HT1080 (cell line): ENCODE data around the gene FGF23. TPM values are rescaled to one million over a fixed set of nuclear protein-coding genes. Genes with fewer than 3 reads are reported as not detected.
A peak's percentile ranks its signal among the peaks of the same experiment; 100 is the strongest.
"Not testable (repeated sequence)": the region's sequence is repeated elsewhere in the genome, so short reads cannot be mapped to it uniquely, and the experiment has no call there.

ENCODE experiments used
- DNase-seq: peaks from one replicate; pipeline ENCODE4 v3.0.0-alpha.2; 2015; ENCODE audit warnings: low read depth
- polyA plus RNA-seq, 2 experiments: library from polyadenylated mRNA; depleted of rRNA; stranded (reverse); fragments of >200 nt; gene quantifications; 2 replicates each; pipeline ENCODE4 v1.2.3, GENCODE V29; 2015
- total RNA-seq: library from RNA; depleted of rRNA; stranded (reverse); fragments of >200 nt; shearing (Covaris generic); gene quantifications from 2 replicates; pipeline ENCODE4 v1.2.3, GENCODE V29; 2014; rRNA removed

FGF23 gene
- total RNA-seq: not detected in 2 replicates
- not detected in 2 replicates for polyA plus RNA-seq (2015; cell fraction: cytosol; rRNA removed)
- not detected in 2 replicates for polyA plus RNA-seq (2015; cell fraction: nucleus; rRNA removed)

DNA sequence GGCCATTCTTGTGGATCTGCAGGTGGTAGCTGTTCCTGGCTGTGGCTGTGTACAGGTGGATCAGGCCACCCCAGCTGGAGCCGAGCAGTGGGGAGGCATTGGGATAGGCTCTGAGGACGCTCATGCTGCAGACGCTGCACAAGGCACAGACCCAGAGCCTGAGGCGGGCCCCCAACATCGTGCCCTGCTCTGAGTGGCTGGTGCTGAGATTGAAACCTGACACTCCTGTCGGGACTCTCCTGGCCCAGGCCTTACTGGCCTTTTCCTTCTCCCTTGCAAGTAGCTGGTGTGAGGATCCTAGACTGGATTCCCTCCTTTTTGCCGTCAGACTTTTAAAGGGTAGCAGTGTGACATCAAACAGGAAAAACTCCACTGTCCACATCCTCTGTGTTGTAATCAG, at the start of gene FGF23:
FGF23 (minus strand) TSS at position 308 of the 400 bp plus-strand sequence; CDS start at position 178, 130 bp downstream.
- peak; percentile 47 for DNase-seq

DNA sequence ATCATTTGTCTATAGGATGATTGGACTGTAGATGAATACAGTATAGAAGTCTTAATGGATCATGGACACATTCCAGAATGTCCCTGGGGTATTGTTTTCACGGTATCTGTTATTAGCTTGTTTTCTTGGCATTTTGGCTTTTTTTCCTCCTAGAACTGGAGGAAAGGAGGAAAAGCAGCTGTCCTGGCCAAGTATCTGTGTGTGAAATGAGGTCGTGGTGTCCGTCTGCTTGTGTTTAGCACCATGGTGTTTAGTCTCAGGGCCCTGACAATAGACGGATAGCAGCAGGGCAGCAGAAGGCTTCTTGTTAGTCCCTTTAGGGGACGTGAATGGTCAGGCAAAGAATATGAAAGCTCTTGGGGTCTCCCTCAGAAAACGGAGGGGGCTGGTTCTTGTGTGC, 44.9 kb upstream of the FGF23 start:
- no peak for DNase-seq

DNA sequence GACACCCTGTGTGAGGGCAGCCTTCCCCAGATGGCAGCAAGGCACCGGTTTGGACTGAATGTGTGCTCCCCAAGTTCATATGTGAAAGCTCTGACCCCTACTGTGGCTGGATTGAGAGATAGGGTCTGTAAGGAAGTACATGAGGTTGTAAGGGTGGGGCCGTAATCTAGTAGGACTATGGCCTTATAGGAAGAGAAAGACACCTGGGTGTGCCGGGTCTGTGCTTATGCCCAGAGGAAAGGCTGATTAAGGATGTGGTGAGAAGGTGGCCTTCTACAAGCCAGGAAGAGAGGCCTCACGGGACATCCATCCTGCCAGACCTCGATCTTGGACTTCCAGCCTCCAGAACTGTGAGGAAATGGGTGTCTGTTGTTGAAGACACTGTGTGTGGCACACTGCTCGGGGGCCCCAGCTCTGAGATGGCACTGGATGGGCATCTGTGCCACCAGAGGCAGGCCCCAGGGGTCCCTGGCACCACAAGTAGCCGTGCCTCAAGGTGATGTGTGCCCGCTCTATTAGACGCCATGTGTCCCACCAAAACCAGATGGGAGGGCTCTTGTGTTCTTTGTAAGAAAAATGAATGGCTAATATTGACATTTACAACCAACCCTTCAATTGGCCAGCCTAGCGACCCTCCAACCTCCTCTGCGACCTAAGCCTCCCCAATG, 44.1 kb upstream of the FGF23 start:
- DNase-seq: no peak

DNA sequence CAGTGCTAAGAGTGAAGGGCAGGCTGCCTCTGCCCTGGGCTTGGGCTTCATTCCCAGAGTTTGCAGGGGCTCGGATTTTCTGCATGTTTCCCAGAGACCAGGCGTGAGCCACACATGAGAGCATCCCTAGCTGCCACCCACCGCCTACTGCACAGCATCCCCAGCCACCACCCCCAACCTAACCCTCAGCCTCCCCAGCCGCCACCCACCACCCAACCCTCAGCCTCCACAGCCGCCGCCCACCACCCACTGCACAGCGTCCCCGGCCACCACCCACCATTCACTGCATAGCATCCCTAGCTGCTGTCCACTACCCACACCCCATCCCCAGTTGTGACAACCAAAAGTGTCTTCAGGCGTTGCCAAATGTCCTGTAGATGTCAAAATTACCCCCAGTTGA, 43.5 kb upstream of the FGF23 start:
- DNase-seq: no peak

DNA sequence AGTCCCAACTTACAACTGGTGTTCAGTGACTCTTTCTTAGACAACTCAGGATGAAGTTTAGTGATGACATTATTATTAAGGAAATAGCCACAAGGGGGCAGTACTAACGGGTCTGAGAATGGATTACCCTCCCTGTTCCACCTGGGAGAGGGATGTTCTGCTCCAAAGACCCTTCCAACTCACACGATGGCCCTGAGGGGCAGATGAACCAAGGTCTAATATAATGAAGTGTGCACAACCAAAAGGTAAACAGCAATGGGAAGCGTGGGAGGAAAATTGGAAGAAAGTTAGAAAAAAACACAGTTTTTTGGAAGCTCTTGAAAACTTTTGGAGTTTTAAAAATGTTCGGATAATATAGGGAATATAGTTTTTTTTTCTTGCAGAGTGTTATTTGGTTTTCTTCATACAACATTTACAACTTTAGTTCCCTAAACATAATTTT, 42.1 kb upstream of the FGF23 start:
- peak; percentile 39 for DNase-seq

DNA sequence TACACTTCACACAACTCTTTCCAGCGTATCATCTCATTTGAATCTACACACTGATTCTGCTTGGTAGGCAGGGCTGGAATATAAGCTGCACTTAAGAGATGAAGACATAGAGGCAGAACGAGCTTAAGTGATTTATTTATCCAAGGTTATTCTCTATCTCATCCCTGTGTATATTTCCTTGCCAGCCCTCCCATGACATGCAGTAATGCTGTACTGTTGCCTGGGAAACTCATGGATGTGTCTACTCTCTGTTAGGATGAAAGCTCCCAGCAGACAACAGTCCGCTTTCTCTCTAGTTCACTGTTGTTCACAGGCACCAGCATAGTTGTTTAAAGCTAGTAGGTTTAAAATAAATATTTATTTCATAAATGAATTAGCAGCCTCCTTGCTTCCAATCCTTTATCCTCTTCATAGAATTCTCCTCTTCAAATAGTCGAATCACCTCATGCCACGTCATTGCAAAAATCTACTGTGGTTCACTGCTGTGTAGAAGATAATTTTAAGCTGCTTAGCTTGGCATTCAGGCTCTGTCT, 40.7 kb upstream of the FGF23 start:
- no peak for DNase-seq

DNA sequence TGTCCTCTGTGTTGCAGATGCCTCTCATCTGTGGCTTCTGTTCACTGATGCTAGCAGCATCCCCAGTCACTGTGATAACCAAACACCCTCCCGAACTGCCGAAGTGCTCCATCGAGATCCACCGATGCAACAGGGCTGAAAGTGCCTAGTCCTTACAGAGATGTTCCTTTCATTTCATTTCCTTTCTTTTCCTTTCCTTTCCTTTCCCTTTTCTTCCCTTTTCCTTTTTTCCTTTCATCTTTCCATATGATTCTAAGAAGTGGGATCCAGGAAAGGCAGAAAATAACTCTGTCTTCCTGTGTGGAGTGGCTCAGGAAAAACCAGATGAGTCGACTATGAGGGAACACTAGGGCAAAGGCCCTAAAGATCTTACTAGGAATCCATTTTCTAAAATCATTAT, 39.4 kb upstream of the FGF23 start:
- DNase-seq: no peak

DNA sequence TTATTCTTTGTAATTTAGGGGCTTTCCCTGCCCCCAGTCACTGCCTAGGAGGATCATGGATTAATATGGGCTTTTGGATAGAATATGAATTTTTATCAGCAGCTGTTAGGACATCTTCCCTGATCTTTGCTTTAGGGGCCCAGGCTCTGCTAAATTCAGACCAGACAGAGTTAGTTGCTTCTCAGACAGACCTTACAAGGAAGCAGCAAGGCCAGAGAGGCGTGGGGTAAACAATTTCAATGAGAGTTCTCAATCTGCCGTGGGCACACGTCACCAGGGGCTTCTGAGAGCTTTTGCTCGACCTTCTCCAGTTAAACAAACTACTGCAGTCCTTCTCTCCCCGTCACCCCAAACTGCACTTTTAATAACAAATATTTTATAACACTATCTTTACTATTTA, 38.4 kb upstream of the FGF23 start:
- DNase-seq: no peak

DNA sequence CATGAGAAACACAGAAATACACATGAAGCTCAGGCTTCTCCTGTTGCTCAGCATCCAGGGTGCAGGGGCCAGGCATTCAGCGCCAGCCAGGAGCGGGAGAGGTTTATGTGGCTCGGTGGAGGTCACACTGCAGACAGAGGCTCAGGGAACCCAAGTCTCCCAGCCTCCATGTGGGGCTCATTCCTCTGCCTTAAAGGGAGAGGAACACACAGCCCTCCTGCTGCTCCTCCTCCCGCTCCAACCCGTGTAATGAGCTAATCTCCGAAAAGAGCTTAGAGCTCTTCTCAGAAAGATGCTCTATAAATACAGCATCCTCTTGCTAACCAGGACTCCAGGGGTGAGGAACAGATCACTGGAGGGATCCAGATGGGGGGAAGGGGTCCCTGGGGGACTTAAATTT, 37.9 kb upstream of the FGF23 start:
- no peak for DNase-seq

DNA sequence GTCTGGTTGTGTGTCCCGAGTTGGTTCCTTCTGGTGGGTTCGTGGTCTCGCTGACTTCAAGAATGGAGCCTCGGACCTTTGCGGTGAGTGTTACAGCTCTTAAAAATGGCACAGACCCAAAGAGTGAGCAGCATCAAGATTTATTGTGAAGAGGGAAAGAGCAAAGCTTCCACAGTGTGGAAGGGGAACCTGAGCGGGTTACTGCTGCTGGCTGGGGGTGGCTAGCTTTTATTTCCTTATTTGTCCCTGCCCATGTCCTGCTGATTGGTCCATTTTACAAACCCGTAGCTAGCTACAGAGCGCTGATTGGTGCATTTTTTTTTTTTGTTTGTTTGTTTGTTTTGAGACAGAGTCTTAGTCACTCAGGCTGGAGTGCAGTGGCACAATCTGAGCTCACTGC, 36.8 kb upstream of the FGF23 start:
- DNase-seq: no peak

DNA sequence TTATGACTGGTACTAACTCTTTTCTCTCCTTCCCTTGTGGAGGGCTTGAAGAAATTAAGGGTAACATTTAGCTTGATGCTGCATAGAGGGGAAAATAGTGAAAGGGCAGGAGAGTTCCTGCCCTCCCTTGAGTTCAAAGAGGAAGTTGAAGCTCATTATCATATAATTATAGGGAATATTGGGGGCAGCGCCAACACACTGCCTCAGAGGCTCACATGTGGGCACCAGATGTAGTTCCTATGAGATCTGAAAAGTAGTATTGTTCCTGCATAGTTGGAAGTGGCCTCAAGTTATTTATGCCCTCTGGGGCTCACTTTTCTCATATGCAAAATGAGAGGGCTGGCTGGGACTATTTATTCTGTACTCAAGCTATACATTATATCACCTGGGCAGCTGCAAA, 33.0 kb upstream of the FGF23 start:
- no peak for DNase-seq

DNA sequence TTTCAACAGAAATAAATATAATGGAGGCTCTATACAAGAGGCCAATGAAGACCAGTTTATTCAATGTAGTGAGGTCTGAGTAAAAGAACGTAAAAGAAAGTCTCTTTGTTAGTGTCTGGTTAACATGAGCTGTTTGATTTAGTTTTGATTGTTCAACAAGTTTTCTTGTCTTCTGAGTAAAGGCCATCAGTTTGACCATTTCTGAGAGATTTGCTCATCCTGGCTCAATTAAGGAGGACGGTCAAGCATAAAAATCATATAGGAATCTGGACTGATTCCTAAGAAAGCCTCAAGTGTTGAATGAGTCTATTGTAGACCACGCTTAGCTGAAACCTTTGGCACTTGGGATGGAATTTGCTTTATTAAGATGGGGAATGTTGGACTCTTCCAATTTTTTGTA, 32.5 kb upstream of the FGF23 start:
- no peak for DNase-seq

DNA sequence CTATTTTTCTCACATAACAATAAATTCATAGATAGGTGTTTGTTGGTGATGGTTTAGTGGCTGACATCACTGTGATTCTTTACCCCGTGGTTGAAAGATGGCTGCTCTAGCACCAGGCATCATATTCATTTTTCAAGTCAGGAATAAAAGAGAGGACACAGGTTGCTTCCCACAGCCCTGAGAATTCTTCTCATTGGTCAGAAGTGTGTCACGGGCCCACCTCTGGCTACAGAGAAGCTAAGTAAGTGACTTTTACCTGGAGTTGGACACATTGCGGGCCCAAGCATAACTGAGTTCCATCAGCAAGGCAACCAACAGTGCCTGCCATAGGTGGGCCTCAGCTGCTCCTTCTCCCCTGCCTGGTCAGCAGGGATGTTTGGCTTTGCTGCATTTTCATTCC, 27.6 kb upstream of the FGF23 start:
- DNase-seq: no peak

DNA sequence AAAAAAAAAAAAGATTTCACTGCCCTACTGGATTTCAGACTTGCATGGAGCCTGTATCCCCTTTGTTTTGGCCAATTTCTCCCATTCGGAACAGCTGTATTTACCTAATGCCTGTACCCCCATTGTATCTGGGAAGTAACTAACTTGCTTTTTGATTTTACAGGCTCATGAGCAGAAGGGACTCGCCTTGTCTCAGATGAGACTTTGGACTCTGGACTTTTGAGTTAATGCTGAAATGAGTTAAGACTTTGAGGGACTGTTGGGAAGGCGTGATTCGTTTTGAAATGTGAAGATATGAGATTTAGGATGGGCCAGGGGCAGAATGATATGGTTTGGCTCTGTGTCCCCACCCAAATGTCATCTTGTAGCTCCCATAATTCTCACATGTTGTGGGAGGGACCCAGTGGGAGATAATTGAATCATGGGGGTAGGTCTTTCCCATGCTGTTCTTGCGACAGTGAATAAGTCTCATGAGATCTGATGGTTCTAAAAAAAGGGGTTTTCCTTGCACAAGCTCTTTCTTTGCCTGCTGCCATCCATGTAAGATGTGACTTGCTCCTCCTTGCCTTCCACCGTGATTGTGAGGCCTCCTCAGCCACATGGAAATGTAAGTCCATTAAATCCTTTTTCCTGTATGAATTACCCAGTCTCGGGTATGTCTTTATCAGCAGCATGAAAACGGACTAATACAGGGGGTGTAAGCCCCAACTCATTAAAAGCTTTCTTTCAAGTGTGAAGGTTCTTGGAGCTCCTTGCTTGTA, 25.5 kb upstream of the FGF23 start:
- DNase-seq: not testable (repeated sequence)

DNA sequence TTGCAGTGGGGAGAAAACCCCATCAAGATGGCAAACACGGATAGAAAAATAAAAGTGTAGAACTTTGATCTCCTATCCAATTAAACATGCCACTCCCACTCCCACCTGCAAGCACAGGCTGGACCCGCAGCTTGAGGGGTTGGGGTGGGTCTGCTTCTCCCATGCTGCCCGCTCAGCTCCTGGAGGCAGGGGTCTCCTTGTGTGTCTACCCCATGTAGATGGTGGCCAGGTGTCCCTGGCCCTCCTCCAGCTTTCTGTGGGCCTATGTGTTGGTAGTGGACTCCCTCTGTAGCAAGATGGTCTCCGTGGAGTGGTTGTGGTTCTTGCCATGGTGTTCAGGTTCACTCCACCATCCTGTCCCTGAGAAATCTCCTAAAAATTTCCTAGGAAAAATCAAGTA, 23.5 kb upstream of the FGF23 start:
- DNase-seq: no peak

DNA sequence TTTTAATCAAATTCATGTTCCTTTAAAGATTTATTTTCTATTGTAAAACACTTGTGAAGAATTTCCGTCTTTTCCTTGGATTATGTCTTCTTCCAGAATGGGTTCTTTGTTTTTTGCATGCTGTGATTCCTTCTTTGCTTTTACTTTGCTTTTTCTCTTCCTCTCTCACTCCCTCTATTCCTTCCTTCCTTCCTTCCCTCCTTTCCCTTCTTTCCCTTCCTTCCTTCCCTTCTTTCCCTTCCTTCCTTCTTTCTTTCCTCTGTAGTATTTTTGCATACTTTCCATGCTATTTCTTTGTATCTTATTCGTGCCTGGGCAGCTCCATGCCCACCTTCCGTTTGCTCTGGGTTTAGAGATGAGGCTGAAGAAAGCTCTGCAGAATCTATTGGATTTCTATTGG, 21.6 kb upstream of the FGF23 start:
- no peak for DNase-seq

DNA sequence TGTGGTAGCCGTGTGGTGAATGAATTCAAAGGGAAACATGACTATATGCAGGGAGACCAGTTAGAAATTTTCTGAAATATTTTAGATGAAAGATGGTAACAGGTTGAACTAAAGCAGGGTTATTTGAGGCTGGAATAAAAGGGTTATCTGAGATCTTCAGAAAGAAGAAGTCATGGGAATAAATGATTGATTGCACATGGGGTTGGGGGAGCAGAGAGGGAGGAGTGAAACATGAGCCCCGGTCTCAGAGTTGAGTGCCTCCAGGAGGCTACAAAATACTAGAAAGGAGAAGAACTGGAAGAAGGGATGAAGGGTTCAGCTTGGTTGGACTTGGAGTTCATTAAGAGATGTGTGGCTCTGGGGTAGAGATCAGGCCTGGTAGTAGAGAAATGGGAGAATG, 16.3 kb upstream of the FGF23 start:
- no peak for DNase-seq

DNA sequence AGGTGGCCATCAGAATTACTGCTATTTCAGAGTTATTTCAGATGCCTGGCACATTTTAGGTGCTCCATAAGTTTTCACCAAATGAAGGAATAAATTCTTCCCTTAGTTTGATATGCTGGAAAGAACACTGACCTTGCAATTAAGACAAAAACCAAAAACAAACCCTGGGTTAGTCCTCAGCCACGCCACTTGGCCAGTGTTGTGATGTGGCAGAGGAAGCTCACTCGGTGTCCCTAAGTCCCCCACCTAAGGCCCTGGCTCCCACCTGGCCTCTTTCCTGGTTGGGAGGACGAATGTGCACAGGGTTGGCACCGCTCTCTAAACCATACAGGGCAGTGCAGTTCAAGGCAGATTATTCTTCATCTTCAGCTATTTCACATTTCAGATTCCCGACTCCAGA, 13.7 kb upstream of the FGF23 start:
- no peak for DNase-seq

DNA sequence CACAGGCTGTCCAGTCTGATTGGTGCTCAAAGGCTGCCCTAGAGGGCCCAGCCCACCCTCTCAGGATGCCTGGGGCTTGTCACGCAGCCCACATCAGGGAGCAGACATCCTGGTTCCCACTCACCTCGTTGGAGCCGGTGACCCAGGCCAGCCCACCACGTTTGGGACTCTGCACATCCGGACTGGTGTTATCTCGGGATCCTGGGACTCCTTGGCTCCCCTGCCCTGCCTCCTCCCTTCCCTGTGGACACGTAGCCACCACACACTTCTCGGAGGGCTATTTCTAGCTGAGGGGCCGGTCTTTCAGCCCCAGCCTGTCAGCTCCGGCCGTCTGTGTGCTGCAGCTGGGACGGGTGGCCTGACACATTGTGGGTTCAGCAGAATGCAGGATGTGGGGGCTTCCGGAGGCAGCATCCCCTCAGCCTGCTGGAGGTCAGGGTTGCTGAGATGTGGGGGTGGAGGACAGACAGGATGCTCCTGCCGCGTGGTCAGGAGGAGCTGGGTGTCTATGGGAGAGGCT, 12.8 kb upstream of the FGF23 start:
- DNase-seq: peak; percentile 31

DNA sequence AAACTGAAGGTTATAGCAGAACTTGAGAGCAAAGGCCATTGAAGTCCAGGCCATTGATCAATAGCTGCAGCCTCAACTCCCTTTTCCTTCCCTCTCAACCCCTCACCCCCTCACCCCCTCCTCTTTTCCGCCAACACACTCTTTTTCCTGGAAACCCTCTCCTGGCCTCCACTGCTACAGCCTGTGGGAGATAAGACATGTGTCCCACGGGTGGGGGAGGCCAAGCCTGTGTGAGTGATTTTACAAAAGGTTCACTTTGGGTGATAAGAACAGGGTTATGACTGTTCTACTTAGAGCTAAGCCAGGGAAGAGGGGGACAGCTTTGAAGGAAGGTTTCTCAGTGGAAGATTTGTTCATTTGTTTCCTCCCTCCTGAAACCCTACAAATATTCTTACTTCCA, 9.2 kb upstream of the FGF23 start:
- no peak for DNase-seq

DNA sequence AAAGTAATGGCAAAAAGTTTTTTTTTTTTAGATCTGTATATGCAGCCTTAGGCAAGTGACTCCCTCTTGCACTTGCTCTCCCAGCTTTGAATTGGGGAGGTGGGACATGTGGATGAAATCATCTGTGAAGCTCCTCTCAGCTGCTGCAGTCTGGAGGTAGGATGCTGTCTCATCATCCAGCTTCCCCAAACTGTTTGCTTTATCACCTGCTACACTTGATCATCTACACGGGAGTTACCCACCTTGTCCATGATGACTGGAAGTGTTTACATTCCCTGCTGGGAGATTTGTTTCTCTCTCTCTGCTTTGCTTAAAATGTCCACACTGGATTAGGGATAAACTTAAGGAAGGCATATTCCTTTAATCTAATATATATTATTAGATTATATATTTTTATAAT, 8.5 kb upstream of the FGF23 start:
- DNase-seq: no peak

DNA sequence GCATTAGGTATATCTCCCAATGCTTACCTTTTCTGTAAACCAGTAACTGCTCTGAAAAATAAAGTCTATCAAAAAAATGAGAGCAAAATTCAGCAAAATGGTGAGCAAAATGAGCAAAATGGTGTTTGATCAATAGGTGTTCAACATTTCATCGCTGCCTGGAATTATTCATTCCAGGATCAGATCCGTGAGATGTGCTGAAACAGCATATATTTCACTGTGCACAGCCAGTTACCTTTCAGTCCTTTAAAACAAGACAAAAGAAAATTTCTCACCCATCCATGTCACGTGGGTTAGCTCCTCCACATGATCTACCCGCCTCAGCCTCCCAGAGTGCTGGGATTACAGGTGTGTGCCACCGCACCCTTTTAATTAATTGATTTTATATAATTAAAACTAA, 8.1 kb upstream of the FGF23 start:
- no peak for DNase-seq
